ENCODE results near the gene ANLN. TPM values are rescaled to one million over a fixed set of nuclear protein-coding genes. Genes with fewer than 3 reads are reported as not detected.

The ANLN gene
- polyA plus RNA-seq, 6 donors from 2014 or later, result not detected

DNA sequence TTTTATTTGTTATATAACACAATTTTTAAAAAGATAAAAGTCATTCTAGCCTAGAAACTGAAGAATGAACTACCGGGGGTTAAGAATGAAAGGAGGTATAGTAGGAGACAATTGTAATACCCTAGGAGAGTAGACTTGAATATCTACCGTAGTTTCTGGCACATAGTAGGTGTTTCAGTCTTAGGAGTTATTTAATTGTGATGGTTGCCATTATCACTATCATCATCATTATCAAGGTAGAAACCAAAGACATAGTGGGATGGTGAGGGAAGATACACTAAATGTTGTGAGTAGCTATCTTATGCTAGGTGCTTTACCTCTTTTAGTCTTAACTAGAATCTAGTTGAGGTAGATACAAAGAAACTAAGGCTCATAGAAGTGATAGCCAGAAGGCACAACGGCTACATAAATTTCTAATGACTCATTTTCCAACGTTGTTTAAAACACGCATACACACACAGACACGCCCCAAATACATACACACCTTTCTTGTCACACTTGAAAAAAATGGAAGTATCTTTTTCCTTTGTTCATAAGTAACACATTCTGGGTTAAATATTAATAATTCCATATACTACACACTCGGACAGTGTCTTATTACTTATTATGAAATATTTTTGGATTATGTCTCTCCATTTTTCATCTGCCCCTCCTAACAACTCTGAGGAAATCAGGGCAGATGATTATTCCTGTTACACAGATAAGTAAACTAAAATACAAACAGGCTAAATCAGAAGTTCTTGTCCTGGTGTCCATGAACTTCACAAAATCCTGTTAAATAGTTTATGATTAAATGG is 2.0 kb upstream of the ANLN start:
- Mint-ChIP-seq H3K4me3 (peak overlapping the region in 2 of 8 donors; percentile 23 to 73), H3K4me1 (peaks cover 11 to 16% (median 14%) of the 10 kb centered on the region in 3 donors), H3K27me3 (no peaks in the 10 kb centered on the region), H3K9me3 (no peaks in the 10 kb centered on the region), H3K27ac (no peak overlapping the region), H3K36me3 (no peaks in the 10 kb centered on the region)
- ATAC-seq (ENCODE audit: low read depth in 2 of 2) (no peak), DNase-seq (no peak)

DNA sequence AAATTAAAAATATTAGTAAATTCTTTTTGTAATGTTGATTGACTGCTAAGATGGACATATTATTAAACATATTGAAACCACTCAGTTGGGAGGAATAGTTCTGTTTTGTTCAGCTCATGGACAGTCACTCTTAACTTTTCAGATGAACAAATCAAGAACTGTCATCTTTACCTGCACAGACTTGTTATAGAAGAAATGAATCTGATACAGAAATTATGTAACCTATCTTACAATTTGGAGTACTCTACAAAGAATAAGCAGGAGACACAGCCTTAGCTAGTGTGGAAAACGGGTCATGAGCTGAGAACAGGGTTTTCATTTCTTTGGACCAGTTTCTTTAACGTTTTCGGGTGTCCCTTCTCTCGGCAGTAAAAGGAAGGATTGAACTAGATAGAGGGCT is 1.2 kb upstream of the ANLN start:
- DNase-seq (no peak), ATAC-seq (ENCODE audit: low read depth in 2 of 2) (no peak)
- Mint-ChIP-seq H3K4me3 (peak overlapping the region in 7 of 8 donors; percentile 71 to 84 (median 78)), H3K4me1 (peaks cover 11 to 16% (median 14%) of the 10 kb centered on the region in 3 donors), H3K27ac (peak overlapping the region in 3 of 6 donors; percentile 66 to 90 (median 68)), H3K9me3 (no peaks in the 10 kb centered on the region), H3K36me3 (no peaks in the 10 kb centered on the region), H3K27me3 (peaks cover 0 to 4% (median 0%) of the 10 kb centered on the region in 3 donors)

DNA sequence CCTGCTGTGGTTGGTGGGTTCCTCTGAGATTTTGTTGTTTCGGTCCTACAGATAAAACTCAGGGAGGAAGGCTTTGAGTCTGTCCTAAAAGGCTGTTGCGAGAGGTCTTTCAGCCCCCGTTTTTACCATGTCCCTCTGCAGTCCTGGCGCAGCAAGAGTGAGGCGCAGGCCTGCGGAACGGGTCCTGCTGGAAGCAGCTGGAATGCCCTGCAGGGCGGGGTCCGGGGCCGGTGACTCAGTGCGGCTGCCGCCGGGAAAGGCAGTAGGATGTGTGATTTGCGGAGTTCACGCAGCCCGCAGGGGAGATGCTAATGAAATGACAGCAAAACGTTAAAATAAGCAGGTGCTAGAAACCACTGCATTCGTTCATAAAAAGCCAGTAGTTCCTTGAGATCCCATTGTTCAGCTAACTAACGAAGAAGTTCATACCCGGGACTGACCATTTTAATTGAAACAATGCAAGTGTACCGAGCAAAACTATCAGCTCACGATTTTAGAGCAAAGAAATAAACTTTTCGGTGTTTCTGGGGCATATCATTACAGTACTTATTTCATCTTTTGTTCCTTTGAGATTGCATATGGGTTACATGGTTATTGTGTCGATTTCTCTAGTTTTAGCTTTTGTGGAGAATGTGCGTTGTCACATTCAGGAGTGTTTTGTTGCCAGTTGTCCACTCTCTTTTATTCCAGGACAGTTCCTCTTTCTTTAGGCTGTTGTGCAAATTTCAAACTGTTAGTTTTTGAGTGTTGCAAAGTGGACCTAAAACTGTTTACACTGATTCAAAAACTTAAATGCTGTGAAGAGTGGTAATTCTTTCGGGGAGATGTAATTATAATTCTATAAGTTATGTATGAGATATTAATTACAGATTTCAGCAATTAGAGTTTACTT is 783 bp downstream of the ANLN start:
- DNase-seq (no peak), ATAC-seq (ENCODE audit: low read depth in 2 of 2) (peak in 1 of 2 donors; percentile 4)
- Mint-ChIP-seq H3K27ac (peak overlapping the region in 5 of 6 donors; percentile 22 to 85 (median 75)), H3K27me3 (peaks cover 0 to 9% (median 0%) of the 10 kb centered on the region in 3 donors), H3K4me1 (peaks cover 11 to 16% (median 14%) of the 10 kb centered on the region in 3 donors), H3K4me3 (peak overlapping the region; percentile 71 to 91 (median 86)), H3K36me3 (no peaks in the 10 kb centered on the region), H3K9me3 (no peaks in the 10 kb centered on the region)

DNA sequence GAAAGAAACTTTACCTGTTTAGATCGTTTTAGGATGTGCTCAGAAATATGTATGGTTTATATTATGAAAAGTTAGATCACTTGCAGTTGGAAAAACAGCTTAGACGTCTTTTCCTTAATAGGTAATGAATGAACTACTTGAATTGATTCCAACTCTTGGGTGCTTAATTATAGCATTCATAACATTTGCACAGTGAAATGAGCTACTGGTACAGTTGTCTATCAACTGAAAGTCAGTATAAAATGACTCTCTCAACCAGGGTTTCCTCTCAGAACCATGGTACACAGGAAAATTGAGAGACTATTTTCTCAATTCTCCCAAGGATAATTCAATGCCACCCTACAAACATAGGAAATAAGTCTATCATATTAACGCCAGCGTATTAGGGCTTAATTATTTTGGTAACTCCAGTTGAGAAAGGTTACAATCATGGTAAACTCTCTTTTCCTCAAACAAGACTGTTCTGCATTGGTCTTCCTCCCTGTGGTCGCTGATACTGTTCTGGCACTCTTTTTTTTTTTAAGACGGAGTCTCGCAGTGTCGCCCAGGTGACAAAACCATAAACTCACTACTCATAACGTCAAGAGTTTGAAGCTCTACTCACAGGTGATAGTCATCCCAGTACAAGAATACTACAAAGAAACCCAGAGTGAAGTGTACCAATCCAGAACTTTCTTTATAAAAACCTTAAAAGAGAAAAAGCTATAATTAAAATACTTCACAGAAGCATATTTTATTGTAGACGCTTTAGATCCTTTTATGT is 2.0 kb downstream of the ANLN start:
- no peaks in the 10 kb centered on the region for H3K9me3 Mint-ChIP-seq

DNA sequence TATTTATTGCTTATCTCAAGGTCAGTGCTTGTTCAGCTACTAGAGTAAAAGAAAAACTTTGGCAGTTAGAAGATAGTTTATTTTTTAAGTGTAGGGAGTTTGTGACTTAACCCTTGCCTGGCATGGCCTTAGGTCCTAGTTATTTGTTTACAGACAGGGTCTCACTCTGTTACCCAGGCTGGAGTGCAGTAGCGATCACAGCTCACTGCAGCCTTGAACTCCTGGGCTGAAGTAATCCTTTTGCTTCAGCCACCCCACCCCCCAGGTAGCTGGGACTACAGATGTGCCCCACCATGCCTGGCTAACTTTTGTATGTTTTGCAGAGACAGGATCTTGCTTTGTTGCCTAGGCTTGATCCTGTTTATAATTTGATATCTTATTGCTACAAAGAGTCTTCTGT is 4.2 kb downstream of the ANLN start:
- Mint-ChIP-seq H3K4me1 (peaks cover 11 to 16% (median 14%) of the 10 kb centered on the region in 3 donors), H3K36me3 (no peaks in the 10 kb centered on the region), H3K27me3 (peaks cover 0 to 9% (median 0%) of the 10 kb centered on the region in 3 donors), H3K9me3 (no peaks in the 10 kb centered on the region), H3K27ac (no peak overlapping the region), H3K4me3 (no peak overlapping the region)
- no peak for ATAC-seq (ENCODE audit: low read depth in 2 of 2)
- no peak for DNase-seq

More for the DNA sequence above, 2.0 kb downstream of the ANLN start:
- ATAC-seq (ENCODE audit: low read depth in 2 of 2), result no peak
- DNase-seq, result no peak
- Mint-ChIP-seq H3K4me3 (peak overlapping the region in 5 of 8 donors; percentile 1 to 91 (median 78)), H3K36me3 (no peaks in the 10 kb centered on the region), H3K4me1 (peaks cover 11 to 16% (median 14%) of the 10 kb centered on the region in 3 donors), H3K27me3 (peaks cover 0 to 9% (median 0%) of the 10 kb centered on the region in 3 donors), H3K27ac (peak overlapping the region in 2 of 6 donors; percentile 2 to 78)

DNA sequence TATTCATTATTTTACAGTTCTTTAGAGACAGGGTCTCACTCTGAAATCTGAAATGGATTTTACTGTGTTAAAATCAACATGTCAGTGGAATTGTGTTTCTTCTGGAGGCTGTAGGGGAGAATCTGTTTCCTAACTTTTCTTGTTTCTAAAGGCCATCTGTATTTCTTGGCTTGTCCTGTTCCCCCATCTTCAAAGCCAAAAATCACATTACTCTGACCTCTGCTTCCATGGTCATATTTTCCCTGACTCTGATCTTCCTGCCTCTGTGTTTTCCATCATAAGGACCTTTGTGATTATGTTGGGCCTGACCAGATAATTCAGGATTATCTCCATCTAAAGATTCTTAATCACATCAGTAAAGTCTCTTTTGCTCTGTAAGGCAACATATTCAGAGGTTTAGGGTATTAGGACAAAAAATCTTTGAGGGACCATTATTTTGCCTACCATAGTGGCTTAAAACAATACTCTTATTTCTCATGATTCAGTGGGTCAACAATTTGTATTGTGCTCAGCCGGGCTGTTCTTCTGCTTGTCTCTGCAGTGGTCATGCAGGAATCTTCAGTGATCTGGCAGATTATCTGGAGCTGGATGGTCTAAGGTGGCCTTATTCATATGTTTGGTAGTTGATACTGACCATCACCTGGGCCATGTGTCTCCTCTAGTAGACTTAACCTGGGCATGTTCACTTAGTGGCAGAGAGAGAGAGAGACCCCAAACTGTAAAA is 5.7 kb downstream of the ANLN start:
- Mint-ChIP-seq H3K4me1 (peaks cover 9 to 13% (median 11%) of the 10 kb centered on the region in 3 donors), H3K4me3 (no peak overlapping the region), H3K36me3 (no peaks in the 10 kb centered on the region), H3K27ac (peak overlapping the region in 1 of 6 donors; percentile 49), H3K27me3 (peaks cover 0 to 9% (median 0%) of the 10 kb centered on the region in 3 donors), H3K9me3 (no peaks in the 10 kb centered on the region)
- ATAC-seq (ENCODE audit: low read depth in 2 of 2) (no peak), DNase-seq (no peak)

DNA sequence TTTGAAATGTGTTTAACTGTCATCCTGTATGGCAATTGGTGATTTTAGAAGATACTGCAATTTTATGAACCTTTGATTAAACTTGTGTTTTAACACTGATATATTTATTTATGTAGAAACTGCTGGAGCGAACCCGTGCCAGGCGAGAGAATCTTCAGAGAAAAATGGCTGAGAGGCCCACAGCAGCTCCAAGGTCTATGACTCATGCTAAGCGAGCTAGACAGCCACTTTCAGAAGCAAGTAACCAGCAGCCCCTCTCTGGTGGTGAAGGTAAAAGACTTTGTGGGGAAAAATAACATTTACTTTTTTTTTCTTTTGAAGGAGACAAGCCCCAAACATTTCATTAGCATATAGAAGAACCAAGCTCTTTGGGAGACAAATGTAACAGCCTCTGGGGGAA is 6.5 kb downstream of the ANLN start:
- Mint-ChIP-seq H3K9me3 (no peaks in the 10 kb centered on the region), H3K4me3 (no peak overlapping the region), H3K4me1 (peaks cover under 1 to 5% (median 2%) of the 10 kb centered on the region in 3 donors), H3K27me3 (peaks cover 0 to 9% (median 0%) of the 10 kb centered on the region in 3 donors), H3K27ac (no peak overlapping the region), H3K36me3 (no peaks in the 10 kb centered on the region)
- ATAC-seq (ENCODE audit: low read depth in 2 of 2) (no peak), DNase-seq (no peak)

DNA sequence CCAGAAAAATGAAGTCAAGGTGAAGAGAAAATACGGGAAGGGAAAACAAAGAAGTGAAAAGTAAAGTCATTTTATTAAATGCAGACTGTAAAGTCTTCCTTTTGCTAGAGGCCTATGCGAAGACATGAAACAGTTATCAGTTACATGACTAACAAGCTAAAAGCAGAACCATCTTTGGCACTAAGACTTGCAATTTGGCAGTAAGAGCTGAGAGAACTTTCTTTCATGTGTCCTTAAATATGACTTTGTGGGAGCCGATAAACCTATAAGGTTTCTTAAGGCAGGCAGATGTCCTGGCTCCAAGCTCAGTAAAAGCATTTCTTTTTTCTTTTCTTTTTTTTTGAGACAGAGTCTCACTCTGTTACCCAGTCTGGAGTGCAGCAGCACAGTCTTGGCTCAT is 10.4 kb downstream of the ANLN start:
- Mint-ChIP-seq H3K4me1 (no peaks in the 10 kb centered on the region), H3K36me3 (no peaks in the 10 kb centered on the region), H3K27me3 (peaks cover 0 to 4% (median 0%) of the 10 kb centered on the region in 3 donors), H3K4me3 (no peak overlapping the region), H3K27ac (no peak overlapping the region), H3K9me3 (no peaks in the 10 kb centered on the region)
- no peak for DNase-seq
- ATAC-seq (ENCODE audit: low read depth in 2 of 2), result no peak

DNA sequence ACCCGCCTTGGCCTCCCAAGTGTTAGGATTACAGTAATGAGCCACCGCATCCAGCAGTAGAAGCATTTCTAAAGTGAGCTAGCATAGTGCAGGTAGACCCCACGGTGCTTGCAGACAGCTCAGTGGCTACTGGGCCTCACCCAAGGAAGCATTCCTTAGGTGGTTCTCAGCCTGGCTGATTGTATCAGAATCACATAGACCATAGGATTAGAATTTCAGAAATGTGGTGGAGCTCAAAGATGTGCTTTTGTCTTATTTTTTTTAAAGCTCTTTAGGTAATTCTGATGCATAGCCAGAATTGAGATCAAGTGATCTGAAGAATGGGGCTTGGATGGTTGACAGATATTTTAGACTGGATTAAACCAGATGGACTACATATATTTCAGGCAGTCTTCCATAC is 10.9 kb downstream of the ANLN start:
- H3K9me3 Mint-ChIP-seq, result no peaks in the 10 kb centered on the region
- no peaks in the 10 kb centered on the region for H3K36me3 Mint-ChIP-seq
- DNase-seq (no peak), ATAC-seq (ENCODE audit: low read depth in 2 of 2) (no peak)
- no peaks in the 10 kb centered on the region for H3K4me1 Mint-ChIP-seq
- H3K27me3 Mint-ChIP-seq, result no peaks in the 10 kb centered on the region
- H3K27ac Mint-ChIP-seq, result no peak overlapping the region
- no peak overlapping the region for H3K4me3 Mint-ChIP-seq

DNA sequence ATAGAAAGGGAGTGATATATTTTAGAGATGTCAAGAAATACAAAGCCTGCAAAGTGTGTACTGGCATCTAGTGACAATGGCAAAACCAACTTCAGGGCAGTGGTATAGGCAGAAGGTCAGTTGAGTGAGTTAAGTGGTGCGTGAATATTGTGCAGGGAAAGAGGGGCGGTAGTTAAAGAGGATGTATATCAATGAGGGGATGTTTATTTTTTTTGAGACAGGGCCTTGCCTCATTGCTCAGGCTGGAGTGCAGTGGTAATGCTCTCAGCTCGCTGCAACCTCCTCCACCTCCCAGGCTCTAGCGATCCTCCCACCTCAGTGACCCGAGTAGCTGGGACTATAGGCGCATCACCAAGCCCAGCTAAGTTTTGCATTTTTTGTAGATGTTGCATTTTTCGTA is 13.8 kb downstream of the ANLN start:
- Mint-ChIP-seq H3K27ac (no peak overlapping the region), H3K4me3 (no peak overlapping the region), H3K9me3 (no peaks in the 10 kb centered on the region)

DNA sequence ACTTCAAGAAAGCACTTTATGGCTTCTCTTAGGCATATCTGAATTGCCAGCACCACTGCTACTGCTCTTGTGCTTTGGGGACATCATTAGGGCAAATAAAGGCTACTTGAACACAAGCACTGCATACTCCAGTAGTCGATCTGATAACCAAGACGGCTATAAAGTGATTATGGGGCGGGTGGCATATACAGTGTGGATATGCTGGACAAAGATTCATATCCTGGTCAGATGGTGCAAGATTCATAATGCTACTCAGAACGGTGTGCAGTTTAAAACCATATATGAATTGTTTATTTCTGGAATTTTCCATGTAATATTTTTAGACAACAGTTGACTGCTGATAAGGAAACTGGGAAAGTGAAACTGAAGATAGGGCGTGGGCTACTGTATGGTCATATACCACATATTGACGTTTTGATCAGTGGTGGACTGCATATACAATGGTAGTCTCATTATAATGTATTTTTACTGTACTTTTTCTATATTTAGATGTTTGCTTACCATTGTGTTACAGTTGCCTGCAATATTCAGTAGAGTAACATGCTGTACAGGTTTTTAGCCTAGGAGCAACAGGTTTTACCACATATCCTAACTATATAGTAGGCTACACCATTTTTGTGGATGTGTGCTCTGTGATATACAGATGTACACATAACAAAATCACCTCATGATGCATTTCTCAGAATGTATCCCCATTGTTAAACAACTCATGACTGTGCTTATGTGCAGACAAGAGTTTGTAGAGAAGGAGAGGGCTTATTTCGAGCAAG is 15.2 kb downstream of the ANLN start:
- DNase-seq (no peak), ATAC-seq (ENCODE audit: low read depth in 2 of 2) (no peak)
- no peaks in the 10 kb centered on the region for H3K27me3 Mint-ChIP-seq
- H3K9me3 Mint-ChIP-seq, result no peaks in the 10 kb centered on the region
- H3K4me1 Mint-ChIP-seq, result no peaks in the 10 kb centered on the region
- H3K36me3 Mint-ChIP-seq, result no peaks in the 10 kb centered on the region
- H3K27ac Mint-ChIP-seq, result no peak overlapping the region
- H3K4me3 Mint-ChIP-seq, result no peak overlapping the region

More for the DNA sequence above, 13.8 kb downstream of the ANLN start:
- DNase-seq (no peak), ATAC-seq (ENCODE audit: low read depth in 2 of 2) (no peak)
- H3K4me1 Mint-ChIP-seq, result no peaks in the 10 kb centered on the region
- no peaks in the 10 kb centered on the region for H3K36me3 Mint-ChIP-seq
- no peaks in the 10 kb centered on the region for H3K27me3 Mint-ChIP-seq

DNA sequence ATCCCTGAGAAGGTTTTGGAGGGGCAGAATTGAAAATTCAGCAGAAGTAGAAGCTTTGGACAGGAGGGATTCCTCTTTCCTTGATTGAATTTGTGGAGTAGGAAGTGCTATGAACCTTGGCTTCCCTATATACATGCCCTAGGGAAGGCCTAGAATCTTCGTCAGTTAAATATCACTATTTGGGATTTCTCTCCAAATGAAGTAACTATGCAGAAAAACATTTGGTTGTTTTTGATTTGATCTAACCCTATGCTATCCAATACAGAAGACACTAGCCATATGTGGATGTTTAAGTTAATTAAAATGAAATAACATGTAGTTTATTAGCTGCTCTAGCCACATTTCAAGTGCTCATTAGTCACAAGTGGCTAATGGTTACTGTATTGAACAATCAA is 15.7 kb downstream of the ANLN start:
- H3K4me1 Mint-ChIP-seq, result no peaks in the 10 kb centered on the region
- no peak for DNase-seq
- ATAC-seq (ENCODE audit: low read depth in 2 of 2), result no peak
- H3K9me3 Mint-ChIP-seq, result no peaks in the 10 kb centered on the region
- H3K27me3 Mint-ChIP-seq, result no peaks in the 10 kb centered on the region
- H3K4me3 Mint-ChIP-seq, result no peak overlapping the region
- H3K36me3 Mint-ChIP-seq, result no peaks in the 10 kb centered on the region
- H3K27ac Mint-ChIP-seq, result no peak overlapping the region

All from naive B cell (primary cell).